Spinal cord (tissue), 10 donors: Measurements from ENCODE around the gene TDRD10. TPM values are rescaled to one million over a fixed set of nuclear protein-coding genes. Genes with fewer than 3 reads are reported as not detected.

Experiments used
- DNase-seq, 6 donors: peaks; one replicate each; pipeline versions ENCODE4 v3.0.0 to v3.0.0-alpha.2; 2013 to 2015; ENCODE audit warnings: low spot score in 6 of 6, low read depth in 4 of 6
- H3K27ac ChIP-seq: one replicate; pipeline ENCODE4 v1.5.1; 2013; ENCODE audit warnings: low read depth, low read length, control low read depth
- H3K27me3 ChIP-seq: one replicate; pipeline ENCODE4 v1.6.1; 2013; ENCODE audit warnings: low read length; ENCODE audit not compliant: control insufficient read depth, insufficient read depth
- H3K36me3 ChIP-seq: one replicate; pipeline ENCODE4 v1.6.1; 2013; ENCODE audit warnings: low read length; ENCODE audit not compliant: control insufficient read depth, insufficient read depth
- H3K4me1 ChIP-seq: one replicate; pipeline ENCODE4 v1.6.1; 2013; ENCODE audit warnings: low read length; ENCODE audit not compliant: control insufficient read depth, insufficient read depth
- H3K4me3 ChIP-seq: one replicate; pipeline ENCODE4 v1.5.1; 2013; ENCODE audit warnings: low read depth, low read length, control low read depth
- H3K9me3 ChIP-seq: one replicate; pipeline ENCODE4 v1.6.1; 2013; ENCODE audit warnings: low read length; ENCODE audit not compliant: control insufficient read depth, insufficient read depth
- WGBS: methylation state at CpG from one replicate; pipeline ENCODE4 v1.1.5; 2013; ENCODE audit warnings: missing lambda C conversion rate; ENCODE audit not compliant: insufficient coverage; 5-methylcytosine and 5-hydroxymethylcytosine counted together
- polyA plus RNA-seq, 2 donors: library from polyadenylated mRNA; unstranded; fragments of 120-200 nt; gene quantifications; one replicate each; pipeline ENCODE4 v1.2.1, GENCODE V29; 2013; ENCODE audit not compliant: insufficient read length in 2 of 2
- total RNA-seq, 2 donors: library from RNA; depleted of rRNA in 1 of 2; stranded (reverse); fragments of 120-200 nt in 1 of 2; fragments of >200 nt in 1 of 2; gene quantifications; one replicate each; pipeline versions ENCODE4 v1.2.3 to v1.2.4, GENCODE V29; 2013 to 2014
- donor health status: healthy.

The TDRD10 gene
- total and polyA plus RNA-seq, 4 donors, result 0.40 to 3.1 (median 1.5) TPM

- Histone ChIP-seq H3K36me3 (no peaks in the 10 kb centered on the region), H3K4me1 (peaks cover 12% of the 10 kb centered on the region), H3K27ac (no peak overlapping the region), H3K9me3 (peaks cover 2% of the 10 kb centered on the region), H3K4me3 (no peak overlapping the region), H3K27me3 (peaks cover 61% of the 10 kb centered on the region)
- 8% methylated on average over 43 of the region's 43 CpGs for WGBS
- no peak for DNase-seq
These were observed 711 bp downstream of the TDRD10 start for GRCh38 chr1:154502744-154503115.

GRCh38 chr1:154503898-154504297, 1.9 kb downstream of the TDRD10 start:
- Histone ChIP-seq H3K27me3 (peaks cover 63% of the 10 kb centered on the region), H3K36me3 (no peaks in the 10 kb centered on the region), H3K9me3 (peaks cover 2% of the 10 kb centered on the region), H3K27ac (no peak overlapping the region), H3K4me3 (no peak overlapping the region), H3K4me1 (peaks cover 12% of the 10 kb centered on the region)
- WGBS, result 100% methylated on average over 1 of the region's 5 CpGs
- DNase-seq, result no peak

GRCh38 chr1:154512760-154513159, 10.7 kb downstream of the TDRD10 start:
- no peak overlapping the region for H3K27ac ChIP-seq
- DNase-seq, result no peak
- H3K9me3 ChIP-seq, result no peaks in the 10 kb centered on the region
- WGBS, result 61% methylated on average over 2 of the region's 3 CpGs
- no peaks in the 10 kb centered on the region for H3K4me1 ChIP-seq
- H3K4me3 ChIP-seq, result no peak overlapping the region
- no peaks in the 10 kb centered on the region for H3K36me3 ChIP-seq
- peaks cover 4% of the 10 kb centered on the region for H3K27me3 ChIP-seq

GRCh38 chr1:154514066-154514553, 12.1 kb downstream of the TDRD10 start:
- no peaks in the 10 kb centered on the region for H3K4me1 ChIP-seq
- no peaks in the 10 kb centered on the region for H3K9me3 ChIP-seq
- no peaks in the 10 kb centered on the region for H3K36me3 ChIP-seq
- no peak overlapping the region for H3K27ac ChIP-seq
- H3K27me3 ChIP-seq, result peaks cover 2% of the 10 kb centered on the region
- no peak overlapping the region for H3K4me3 ChIP-seq
- WGBS, result no CpG with 5 or more reads among the region's 7 CpGs
- DNase-seq, result no peak

GRCh38 chr1:154517661-154518060, 15.6 kb downstream of the TDRD10 start:
- H3K4me3 ChIP-seq, result no peak overlapping the region
- no peaks in the 10 kb centered on the region for H3K36me3 ChIP-seq
- 92% methylated on average over 10 of the region's 11 CpGs for WGBS
- no peaks in the 10 kb centered on the region for H3K9me3 ChIP-seq
- DNase-seq, result no peak
- H3K27ac ChIP-seq, result no peak overlapping the region
- no peaks in the 10 kb centered on the region for H3K27me3 ChIP-seq
- no peaks in the 10 kb centered on the region for H3K4me1 ChIP-seq

- Histone ChIP-seq H3K9me3 (no peaks in the 10 kb centered on the region), H3K36me3 (no peaks in the 10 kb centered on the region), H3K27me3 (no peaks in the 10 kb centered on the region), H3K4me1 (no peaks in the 10 kb centered on the region), H3K27ac (no peak overlapping the region), H3K4me3 (no peak overlapping the region)
- 65% methylated on average over 8 of the region's 9 CpGs for WGBS
- no peak for DNase-seq
These were observed 17.6 kb downstream of the TDRD10 start for GRCh38 chr1:154519591-154519991.

GRCh38 chr1:154520333-154520732, 18.3 kb downstream of the TDRD10 start:
- H3K4me1 ChIP-seq, result no peaks in the 10 kb centered on the region
- H3K9me3 ChIP-seq, result no peaks in the 10 kb centered on the region
- no peak overlapping the region for H3K27ac ChIP-seq
- 70% methylated on average over 2 of the region's 3 CpGs for WGBS
- no peak overlapping the region for H3K4me3 ChIP-seq
- H3K36me3 ChIP-seq, result no peaks in the 10 kb centered on the region
- no peak for DNase-seq
- H3K27me3 ChIP-seq, result no peaks in the 10 kb centered on the region

GRCh38 chr1:154521695-154522094, 19.7 kb downstream of the TDRD10 start:
- Histone ChIP-seq H3K27ac (no peak overlapping the region), H3K4me3 (no peak overlapping the region), H3K9me3 (no peaks in the 10 kb centered on the region), H3K27me3 (no peaks in the 10 kb centered on the region), H3K36me3 (no peaks in the 10 kb centered on the region), H3K4me1 (no peaks in the 10 kb centered on the region)
- no peak for DNase-seq
- 58% methylated on average over 3 of the region's 3 CpGs for WGBS

- no peak overlapping the region for H3K27ac ChIP-seq
- no peak for DNase-seq
- no peaks in the 10 kb centered on the region for H3K4me1 ChIP-seq
- H3K27me3 ChIP-seq, result no peaks in the 10 kb centered on the region
- H3K9me3 ChIP-seq, result no peaks in the 10 kb centered on the region
- no peaks in the 10 kb centered on the region for H3K36me3 ChIP-seq
- H3K4me3 ChIP-seq, result no peak overlapping the region
These were observed 22.9 kb downstream of the TDRD10 start for GRCh38 chr1:154524881-154525280.

GRCh38 chr1:154527192-154527591, 25.2 kb downstream of the TDRD10 start:
- Histone ChIP-seq H3K4me1 (no peaks in the 10 kb centered on the region), H3K4me3 (no peak overlapping the region), H3K9me3 (no peaks in the 10 kb centered on the region), H3K27me3 (no peaks in the 10 kb centered on the region), H3K27ac (no peak overlapping the region), H3K36me3 (no peaks in the 10 kb centered on the region)
- WGBS, result 83% methylated on average over 2 of the region's 6 CpGs
- DNase-seq, result no peak
